Ishikawa (cell line): ENCODE measurements around the gene ZCCHC24.

Source experiments
- CEBPB ChIP-seq: IDR thresholded peaks from 2 replicates; pipeline ENCODE4 v1.6.1; 2012
- CREB1 ChIP-seq: IDR thresholded peaks from 2 replicates; pipeline ENCODE4 v1.6.1; 2012; ENCODE audit warnings: low read depth
- EGR1 ChIP-seq: IDR thresholded peaks from 2 replicates; pipeline ENCODE4 v1.6.1; 2012
- EP300 ChIP-seq: IDR thresholded peaks from 2 replicates; pipeline ENCODE4 v1.6.1; 2012; ENCODE audit warnings: borderline replicate concordance
- FOXM1 ChIP-seq: IDR thresholded peaks from 2 replicates; pipeline ENCODE4 v1.6.1; 2012; ENCODE audit warnings: low read depth, borderline replicate concordance
- NFIC ChIP-seq: IDR thresholded peaks from 2 replicates; pipeline ENCODE4 v1.6.1; 2012
- RAD21 ChIP-seq: IDR thresholded peaks from 2 replicates; pipeline ENCODE4 v1.6.1; 2012; ENCODE audit warnings: low read depth
- TAF1 ChIP-seq: IDR thresholded peaks from 2 replicates; pipeline ENCODE4 v1.6.1; 2012; ENCODE audit warnings: low read depth, mild to moderate bottlenecking
- TCF12 ChIP-seq: IDR thresholded peaks from 2 replicates; pipeline ENCODE4 v1.6.1; 2012; ENCODE audit warnings: low read depth
- TEAD4 ChIP-seq: IDR thresholded peaks from 2 replicates; pipeline ENCODE4 v1.6.1; 2012
- YY1 ChIP-seq: IDR thresholded peaks from 2 replicates; pipeline ENCODE4 v1.6.1; 2012; ENCODE audit warnings: low read depth
- ZBTB7A ChIP-seq: IDR thresholded peaks from 2 replicates; pipeline ENCODE4 v1.6.1; 2012; ENCODE audit warnings: low read depth
- TF ChIP-seq, protein P1 (sequence below): IDR thresholded peaks from 2 replicates; pipeline ENCODE4 v1.6.1; 2012; ENCODE audit warnings: low read depth, mild to moderate bottlenecking
- TF ChIP-seq, protein P2 (sequence below): IDR thresholded peaks from 2 replicates; pipeline ENCODE4 v1.6.1; 2012
- TF ChIP-seq, protein P3 (sequence below): IDR thresholded peaks from 2 replicates; pipeline ENCODE4 v1.6.1; 2012

ZCCHC24 gene

GRCh38 chr10:79438699-79439085 is 6.7 kb downstream of the ZCCHC24 start:
- no peak for TF ChIP-seq EGR1

DNA sequence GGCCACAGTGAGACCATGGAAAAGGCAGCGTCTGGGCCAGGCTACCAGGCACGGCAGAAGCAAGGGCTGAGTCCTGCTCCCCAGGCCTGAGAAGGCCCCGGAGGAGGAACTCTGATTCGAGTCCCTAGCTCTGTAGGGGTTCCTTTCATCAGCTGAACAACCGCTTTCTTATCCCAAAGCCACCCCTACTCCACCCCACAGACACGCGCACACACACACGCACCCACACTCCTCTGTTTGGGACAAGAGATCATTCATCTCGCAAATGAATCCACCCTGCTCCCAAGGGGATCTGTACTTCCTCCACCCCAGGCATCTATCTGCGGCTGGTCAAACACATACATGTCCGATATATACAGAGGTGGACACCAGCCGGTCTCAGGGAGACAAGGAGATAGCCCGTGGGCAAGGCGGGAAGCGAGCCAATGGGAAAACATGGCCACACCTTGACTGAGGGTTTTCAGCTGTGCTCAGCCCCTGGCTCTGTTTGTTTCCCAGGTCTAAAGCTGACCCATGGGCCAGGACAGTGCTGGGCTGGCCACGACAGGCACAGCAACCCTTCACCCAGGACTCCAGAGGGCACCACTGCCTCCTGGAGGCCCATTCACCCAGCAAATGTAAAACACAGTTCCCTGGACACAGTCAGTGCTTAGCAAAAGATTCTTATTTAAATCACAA is 7.3 kb downstream of the ZCCHC24 start:
- TF ChIP-seq RAD21: peak; percentile 39; the same call in 1 of the 2 replicates
- TF ChIP-seq, protein P1, sequence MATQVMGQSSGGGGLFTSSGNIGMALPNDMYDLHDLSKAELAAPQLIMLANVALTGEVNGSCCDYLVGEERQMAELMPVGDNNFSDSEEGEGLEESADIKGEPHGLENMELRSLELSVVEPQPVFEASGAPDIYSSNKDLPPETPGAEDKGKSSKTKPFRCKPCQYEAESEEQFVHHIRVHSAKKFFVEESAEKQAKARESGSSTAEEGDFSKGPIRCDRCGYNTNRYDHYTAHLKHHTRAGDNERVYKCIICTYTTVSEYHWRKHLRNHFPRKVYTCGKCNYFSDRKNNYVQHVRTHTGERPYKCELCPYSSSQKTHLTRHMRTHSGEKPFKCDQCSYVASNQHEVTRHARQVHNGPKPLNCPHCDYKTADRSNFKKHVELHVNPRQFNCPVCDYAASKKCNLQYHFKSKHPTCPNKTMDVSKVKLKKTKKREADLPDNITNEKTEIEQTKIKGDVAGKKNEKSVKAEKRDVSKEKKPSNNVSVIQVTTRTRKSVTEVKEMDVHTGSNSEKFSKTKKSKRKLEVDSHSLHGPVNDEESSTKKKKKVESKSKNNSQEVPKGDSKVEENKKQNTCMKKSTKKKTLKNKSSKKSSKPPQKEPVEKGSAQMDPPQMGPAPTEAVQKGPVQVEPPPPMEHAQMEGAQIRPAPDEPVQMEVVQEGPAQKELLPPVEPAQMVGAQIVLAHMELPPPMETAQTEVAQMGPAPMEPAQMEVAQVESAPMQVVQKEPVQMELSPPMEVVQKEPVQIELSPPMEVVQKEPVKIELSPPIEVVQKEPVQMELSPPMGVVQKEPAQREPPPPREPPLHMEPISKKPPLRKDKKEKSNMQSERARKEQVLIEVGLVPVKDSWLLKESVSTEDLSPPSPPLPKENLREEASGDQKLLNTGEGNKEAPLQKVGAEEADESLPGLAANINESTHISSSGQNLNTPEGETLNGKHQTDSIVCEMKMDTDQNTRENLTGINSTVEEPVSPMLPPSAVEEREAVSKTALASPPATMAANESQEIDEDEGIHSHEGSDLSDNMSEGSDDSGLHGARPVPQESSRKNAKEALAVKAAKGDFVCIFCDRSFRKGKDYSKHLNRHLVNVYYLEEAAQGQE: no peak

DNA sequence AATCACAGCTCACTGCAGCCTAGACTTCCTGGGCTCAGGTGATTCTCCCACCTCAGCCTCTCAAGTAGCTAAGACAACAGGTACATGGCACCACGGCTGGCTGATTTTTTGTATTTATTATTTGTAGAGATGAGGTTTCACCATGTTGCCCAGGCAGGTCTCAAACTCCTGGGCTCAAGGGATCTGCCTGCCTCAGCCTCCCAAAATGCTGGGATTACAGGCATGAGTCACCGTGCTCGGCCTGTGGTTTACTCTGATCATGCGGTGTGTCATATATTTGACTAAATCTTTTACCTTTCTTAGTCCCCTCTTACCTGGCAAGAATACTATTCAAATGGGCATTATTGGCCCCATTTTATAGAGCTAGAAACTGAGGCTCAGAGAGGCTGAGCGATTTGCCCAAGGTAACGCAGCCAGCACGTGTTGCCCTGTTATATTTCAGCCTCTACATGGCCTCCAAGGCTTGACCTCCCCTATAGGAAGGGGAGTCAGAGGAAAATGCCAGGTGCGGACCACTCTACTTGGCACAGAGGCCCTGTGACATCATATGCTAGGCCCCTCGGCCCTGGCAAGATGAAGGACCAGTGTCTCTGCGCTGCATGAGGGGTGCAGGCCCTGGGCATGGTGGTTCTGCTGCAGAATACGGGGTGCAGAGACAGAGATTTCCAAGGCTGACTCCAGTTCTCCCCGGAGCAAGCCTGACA is 8.2 kb downstream of the ZCCHC24 start:
- TF ChIP-seq NFIC (no peak), FOXM1 (no peak), YY1 (no peak), TAF1 (no peak), CEBPB (no peak), TEAD4 (no peak), TCF12 (no peak), EGR1 (no peak), CREB1 (no peak), ZBTB7A (no peak), EP300 (no peak), RAD21 (no peak)
- TF ChIP-seq, protein P1: no peak
- TF ChIP-seq, protein P2, sequence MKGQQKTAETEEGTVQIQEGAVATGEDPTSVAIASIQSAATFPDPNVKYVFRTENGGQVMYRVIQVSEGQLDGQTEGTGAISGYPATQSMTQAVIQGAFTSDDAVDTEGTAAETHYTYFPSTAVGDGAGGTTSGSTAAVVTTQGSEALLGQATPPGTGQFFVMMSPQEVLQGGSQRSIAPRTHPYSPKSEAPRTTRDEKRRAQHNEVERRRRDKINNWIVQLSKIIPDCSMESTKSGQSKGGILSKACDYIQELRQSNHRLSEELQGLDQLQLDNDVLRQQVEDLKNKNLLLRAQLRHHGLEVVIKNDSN: no peak
- TF ChIP-seq, protein P3, sequence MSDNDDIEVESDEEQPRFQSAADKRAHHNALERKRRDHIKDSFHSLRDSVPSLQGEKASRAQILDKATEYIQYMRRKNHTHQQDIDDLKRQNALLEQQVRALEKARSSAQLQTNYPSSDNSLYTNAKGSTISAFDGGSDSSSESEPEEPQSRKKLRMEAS: no peak

GRCh38 chr10:79436850-79437103 is 8.6 kb downstream of the ZCCHC24 start:
- TF ChIP-seq EP300 (no peak), EGR1 (no peak), TCF12 (no peak), TEAD4 (no peak)

- no peak for TF ChIP-seq EP300
- TF ChIP-seq TEAD4: no peak
- TF ChIP-seq CREB1: no peak
- TF ChIP-seq, protein P2: no peak
- TF ChIP-seq FOXM1: no peak
- no peak for TF ChIP-seq CEBPB
- TF ChIP-seq TAF1: no peak
- no peak for TF ChIP-seq RAD21
- TF ChIP-seq, protein P1: no peak
- TF ChIP-seq NFIC: no peak
- TF ChIP-seq, protein P3: no peak
- no peak for TF ChIP-seq ZBTB7A
- TF ChIP-seq YY1: no peak
- no peak for TF ChIP-seq EGR1
- TF ChIP-seq TCF12: no peak
These were observed 9.2 kb downstream of the ZCCHC24 start for GRCh38 chr10:79436066-79436849.
